Measurements from ENCODE around the gene TNRC6C. TPM values are rescaled to one million over a fixed set of nuclear protein-coding genes. Genes with fewer than 3 reads are reported as not detected.
"Not testable (repeated sequence)": the region's sequence is repeated elsewhere in the genome, so short reads cannot be mapped to it uniquely, and the experiment has no call there.

Gene TNRC6C
- total and polyA plus RNA-seq, 4 donors, result 1.3 to 7.7 (median 2.9) TPM

DNA sequence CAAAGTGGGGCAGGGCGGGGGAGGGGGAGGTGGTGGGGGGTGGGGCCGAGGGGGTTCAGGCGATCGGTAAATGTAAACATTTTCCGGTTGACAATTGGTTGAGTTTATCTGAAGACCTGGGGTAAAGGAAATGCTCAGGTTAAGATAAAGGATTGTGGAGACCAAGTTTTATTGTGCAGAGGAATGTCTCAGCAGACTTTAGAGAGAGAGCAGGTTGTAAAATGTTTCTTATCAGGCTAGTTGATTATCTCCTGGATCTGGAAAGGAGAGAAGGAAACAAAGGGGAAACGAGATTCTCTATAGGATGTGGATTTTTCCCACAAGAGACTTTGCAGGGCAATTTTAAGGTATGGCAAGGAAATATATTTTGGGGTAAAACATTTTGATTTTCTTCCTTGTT is 22.8 kb upstream of the TNRC6C start:
- H3K9ac ChIP-seq (ENCODE audit: low read depth in 1 of 2, low read length in 2 of 2); H3K27me3 ChIP-seq (ENCODE audit: control insufficient read depth in 4 of 4, insufficient read depth in 4 of 4, low read length in 3 of 4); H3K4me1 ChIP-seq (ENCODE audit: control insufficient read depth in 4 of 4, insufficient read depth in 4 of 4, low read length in 3 of 4); DNase-seq (ENCODE audit: low spot score); H3K4me3 ChIP-seq (ENCODE audit: low read depth in 1 of 3, low read length in 3 of 3); H3K27ac ChIP-seq (ENCODE audit: low read depth in 1 of 2, low read length in 2 of 2); H3K9me3 ChIP-seq (ENCODE audit: control insufficient read depth in 4 of 4, low read length in 3 of 4); H3K36me3 ChIP-seq (ENCODE audit: control insufficient read depth in 4 of 4, insufficient read depth in 3 of 4, low read depth in 1 of 4, low read length in 3 of 4): not testable (repeated sequence)
- 29% methylated on average over 6 of the region's 6 CpGs for WGBS

- Histone ChIP-seq H3K4me3 (ENCODE audit: low read depth in 1 of 3, low read length in 3 of 3) (no peak overlapping the region), H3K36me3 (ENCODE audit: control insufficient read depth in 4 of 4, insufficient read depth in 3 of 4, low read depth in 1 of 4, low read length in 3 of 4) (no peaks in the 10 kb centered on the region), H3K27me3 (ENCODE audit: control insufficient read depth in 4 of 4, insufficient read depth in 4 of 4, low read length in 3 of 4) (no peaks in the 10 kb centered on the region), H3K4me1 (ENCODE audit: control insufficient read depth in 4 of 4, insufficient read depth in 4 of 4, low read length in 3 of 4) (peaks cover 0 to 8% (median 4%) of the 10 kb centered on the region in 4 donors), H3K27ac (ENCODE audit: low read depth in 1 of 2, low read length in 2 of 2) (no peak overlapping the region), H3K9ac (ENCODE audit: low read depth in 1 of 2, low read length in 2 of 2) (no peak overlapping the region), H3K9me3 (ENCODE audit: control insufficient read depth in 4 of 4, low read length in 3 of 4) (no peaks in the 10 kb centered on the region)
- 95% methylated on average over 10 of the region's 10 CpGs for WGBS
- DNase-seq (ENCODE audit: low spot score), result no peak
- TF ChIP-seq ZBTB33 (IDR thresholded peaks at IDR 0.05) (no peak), ATF3 (IDR thresholded peaks at IDR 0.05) (no peak), NR2F2 (IDR thresholded peaks at IDR 0.05) (no peak), RXRA (IDR thresholded peaks at IDR 0.05) (no peak), YY1 (IDR thresholded peaks at IDR 0.05) (no peak), GABPA (IDR thresholded peaks at IDR 0.05 in 1 of 2, conservative IDR thresholded peaks at IDR 0.05 in 1 of 2) (no peak), MAX (IDR thresholded peaks at IDR 0.05) (no peak), FOXA1 (IDR thresholded peaks at IDR 0.05) (no peak), RAD21 (IDR thresholded peaks at IDR 0.05) (no peak), EGR1 (IDR thresholded peaks at IDR 0.05; ENCODE audit: low read depth in 2 of 2) (no peak), JUND (IDR thresholded peaks at IDR 0.05) (no peak), CTCF (IDR thresholded peaks at IDR 0.05; ENCODE audit: low read depth, low read length, missing input control) (no peak), FOXA2 (IDR thresholded peaks at IDR 0.05) (no peak), HNF4A (conservative IDR thresholded peaks at IDR 0.05) (no peak), TAF1 (conservative IDR thresholded peaks at IDR 0.05) (no peak), HNF4G (IDR thresholded peaks at IDR 0.05) (no peak), SP1 (IDR thresholded peaks at IDR 0.05) (no peak)
- TF ChIP-seq, protein P1, sequence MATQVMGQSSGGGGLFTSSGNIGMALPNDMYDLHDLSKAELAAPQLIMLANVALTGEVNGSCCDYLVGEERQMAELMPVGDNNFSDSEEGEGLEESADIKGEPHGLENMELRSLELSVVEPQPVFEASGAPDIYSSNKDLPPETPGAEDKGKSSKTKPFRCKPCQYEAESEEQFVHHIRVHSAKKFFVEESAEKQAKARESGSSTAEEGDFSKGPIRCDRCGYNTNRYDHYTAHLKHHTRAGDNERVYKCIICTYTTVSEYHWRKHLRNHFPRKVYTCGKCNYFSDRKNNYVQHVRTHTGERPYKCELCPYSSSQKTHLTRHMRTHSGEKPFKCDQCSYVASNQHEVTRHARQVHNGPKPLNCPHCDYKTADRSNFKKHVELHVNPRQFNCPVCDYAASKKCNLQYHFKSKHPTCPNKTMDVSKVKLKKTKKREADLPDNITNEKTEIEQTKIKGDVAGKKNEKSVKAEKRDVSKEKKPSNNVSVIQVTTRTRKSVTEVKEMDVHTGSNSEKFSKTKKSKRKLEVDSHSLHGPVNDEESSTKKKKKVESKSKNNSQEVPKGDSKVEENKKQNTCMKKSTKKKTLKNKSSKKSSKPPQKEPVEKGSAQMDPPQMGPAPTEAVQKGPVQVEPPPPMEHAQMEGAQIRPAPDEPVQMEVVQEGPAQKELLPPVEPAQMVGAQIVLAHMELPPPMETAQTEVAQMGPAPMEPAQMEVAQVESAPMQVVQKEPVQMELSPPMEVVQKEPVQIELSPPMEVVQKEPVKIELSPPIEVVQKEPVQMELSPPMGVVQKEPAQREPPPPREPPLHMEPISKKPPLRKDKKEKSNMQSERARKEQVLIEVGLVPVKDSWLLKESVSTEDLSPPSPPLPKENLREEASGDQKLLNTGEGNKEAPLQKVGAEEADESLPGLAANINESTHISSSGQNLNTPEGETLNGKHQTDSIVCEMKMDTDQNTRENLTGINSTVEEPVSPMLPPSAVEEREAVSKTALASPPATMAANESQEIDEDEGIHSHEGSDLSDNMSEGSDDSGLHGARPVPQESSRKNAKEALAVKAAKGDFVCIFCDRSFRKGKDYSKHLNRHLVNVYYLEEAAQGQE (IDR thresholded peaks at IDR 0.05), result no peak
Observed at GRCh38 chr17:77936881-77937280, 21.6 kb upstream of the TNRC6C start.
